NT2/D1 (cell line): ENCODE data around the gene B4GALNT2.

Experiments used
- DNase-seq: peaks from one replicate; pipeline ENCODE4 v3.0.0-alpha.2; 2011; ENCODE audit warnings: low read depth, low spot score
- H3K27me3 ChIP-seq: 2 replicates; pipeline ENCODE4 v1.6.0; 2011; ENCODE audit warnings: mild to moderate bottlenecking; ENCODE audit not compliant: insufficient read length, insufficient read depth
- H3K36me3 ChIP-seq: 2 replicates; pipeline ENCODE4 v1.6.1; 2011; ENCODE audit warnings: mild to moderate bottlenecking, low read length, mixed read lengths; ENCODE audit not compliant: insufficient read depth, insufficient read length
- H3K4me1 ChIP-seq: 2 replicates; pipeline ENCODE4 v1.5.1; 2011; ENCODE audit not compliant: insufficient read depth, insufficient read length
- H3K4me3 ChIP-seq: 2 replicates; pipeline ENCODE4 v1.5.1; 2011; ENCODE audit warnings: low read depth; ENCODE audit not compliant: insufficient read length
- H3K9ac ChIP-seq: 2 replicates; pipeline ENCODE4 v1.6.0; 2011; ENCODE audit warnings: low read depth; ENCODE audit not compliant: insufficient read length
- H3K9me3 ChIP-seq: 2 replicates; pipeline ENCODE4 v1.5.1; 2011; ENCODE audit warnings: mild to moderate bottlenecking, low read length; ENCODE audit not compliant: insufficient read depth
- SUZ12 ChIP-seq: IDR thresholded peaks from 2 replicates; pipeline ENCODE4 v1.6.1; 2011; ENCODE audit not compliant: insufficient read length, insufficient read depth; ENCODE audit errors: extremely low read depth
- YY1 ChIP-seq: IDR thresholded peaks from 2 replicates; pipeline ENCODE4 v1.6.1; 2011; ENCODE audit not compliant: insufficient read length, insufficient read depth
- ZNF274 ChIP-seq: IDR thresholded peaks from 2 replicates; pipeline ENCODE4 v1.6.1; 2011; ENCODE audit warnings: mild to moderate bottlenecking, low read depth, low read length

The B4GALNT2 gene

GRCh38 chr17:49196520-49196919 is 64.0 kb downstream of the B4GALNT2 start:
- H3K9me3 ChIP-seq, result no peaks in the 10 kb centered on the region
- H3K4me3 ChIP-seq, result no peak overlapping the region
- H3K36me3 ChIP-seq, result no peaks in the 10 kb centered on the region
- H3K4me1 ChIP-seq, result no peaks in the 10 kb centered on the region
- DNase-seq, result no peak
- no peak for TF ChIP-seq ZNF274
- no peaks in the 10 kb centered on the region for H3K27me3 ChIP-seq
- H3K9ac ChIP-seq, result no peak overlapping the region

GRCh38 chr17:49197346-49197998 is 64.9 kb downstream of the B4GALNT2 start:
- TF ChIP-seq SUZ12 (no peak), YY1 (no peak), ZNF274 (no peak)
- H3K4me1 ChIP-seq, result no peaks in the 10 kb centered on the region
- H3K9ac ChIP-seq, result no peak overlapping the region
- H3K36me3 ChIP-seq, result no peaks in the 10 kb centered on the region
- no peaks in the 10 kb centered on the region for H3K27me3 ChIP-seq
- no peaks in the 10 kb centered on the region for H3K9me3 ChIP-seq
- DNase-seq, result no peak
- H3K4me3 ChIP-seq, result no peak overlapping the region

- no peaks in the 10 kb centered on the region for H3K27me3 ChIP-seq
- H3K9ac ChIP-seq, result no peak overlapping the region
- no peaks in the 10 kb centered on the region for H3K36me3 ChIP-seq
- no peaks in the 10 kb centered on the region for H3K4me1 ChIP-seq
- TF ChIP-seq YY1 (no peak), ZNF274 (no peak), SUZ12 (no peak)
- DNase-seq, result no peak
- no peak overlapping the region for H3K4me3 ChIP-seq
- no peaks in the 10 kb centered on the region for H3K9me3 ChIP-seq
These were observed 65.6 kb downstream of the B4GALNT2 start for GRCh38 chr17:49198211-49198610.

- H3K36me3 ChIP-seq, result no peaks in the 10 kb centered on the region
- TF ChIP-seq SUZ12, result no peak
- no peak for TF ChIP-seq ZNF274
- no peak for TF ChIP-seq YY1
- H3K27me3 ChIP-seq, result no peaks in the 10 kb centered on the region
- DNase-seq, result no peak
- H3K4me1 ChIP-seq, result no peaks in the 10 kb centered on the region
- H3K9ac ChIP-seq, result no peak overlapping the region
- no peaks in the 10 kb centered on the region for H3K9me3 ChIP-seq
- no peak overlapping the region for H3K4me3 ChIP-seq
These were observed 68.0 kb downstream of the B4GALNT2 start for GRCh38 chr17:49200423-49201083.

GRCh38 chr17:49201481-49201927 is 68.9 kb downstream of the B4GALNT2 start:
- Histone ChIP-seq H3K9me3 (no peaks in the 10 kb centered on the region), H3K27me3 (no peaks in the 10 kb centered on the region), H3K36me3 (no peaks in the 10 kb centered on the region), H3K9ac (no peak overlapping the region), H3K4me3 (no peak overlapping the region), H3K4me1 (no peaks in the 10 kb centered on the region)
- no peak for DNase-seq
- TF ChIP-seq SUZ12, result no peak
- no peak for TF ChIP-seq YY1
- TF ChIP-seq ZNF274, result no peak

GRCh38 chr17:49203796-49204195 is 71.2 kb downstream of the B4GALNT2 start:
- no peaks in the 10 kb centered on the region for H3K27me3 ChIP-seq
- H3K36me3 ChIP-seq, result no peaks in the 10 kb centered on the region
- no peaks in the 10 kb centered on the region for H3K9me3 ChIP-seq
- TF ChIP-seq YY1 (no peak), SUZ12 (no peak), ZNF274 (no peak)
- H3K4me1 ChIP-seq, result no peaks in the 10 kb centered on the region
- H3K4me3 ChIP-seq, result no peak overlapping the region
- H3K9ac ChIP-seq, result no peak overlapping the region
- DNase-seq, result no peak

GRCh38 chr17:49204516-49204915 is 71.9 kb downstream of the B4GALNT2 start:
- Histone ChIP-seq H3K9me3 (no peaks in the 10 kb centered on the region), H3K36me3 (no peaks in the 10 kb centered on the region), H3K9ac (no peak overlapping the region), H3K4me3 (no peak overlapping the region), H3K27me3 (no peaks in the 10 kb centered on the region), H3K4me1 (no peaks in the 10 kb centered on the region)
- no peak for TF ChIP-seq YY1
- no peak for TF ChIP-seq ZNF274
- TF ChIP-seq SUZ12, result no peak
- no peak for DNase-seq
